Spleen (tissue), 3 donors: ENCODE measurements around the gene PGA4.

ENCODE experiments used
- POLR2A ChIP-seq, 3 donors: fragments of 450-650 bp; IDR thresholded peaks; one replicate each; pipeline ENCODE4 v1.5.1; 2017; ENCODE audit warnings: antibody characterized with exemption in 3 of 3, mild to moderate bottlenecking in 1 of 3
- POLR2AphosphoS5 ChIP-seq, 3 donors: sonication (generic); formaldehyde crosslinking; IDR thresholded peaks; one replicate each; pipeline ENCODE4 v1.5.1; 2017; ENCODE audit warnings: antibody characterized with exemption in 3 of 3

DNA sequence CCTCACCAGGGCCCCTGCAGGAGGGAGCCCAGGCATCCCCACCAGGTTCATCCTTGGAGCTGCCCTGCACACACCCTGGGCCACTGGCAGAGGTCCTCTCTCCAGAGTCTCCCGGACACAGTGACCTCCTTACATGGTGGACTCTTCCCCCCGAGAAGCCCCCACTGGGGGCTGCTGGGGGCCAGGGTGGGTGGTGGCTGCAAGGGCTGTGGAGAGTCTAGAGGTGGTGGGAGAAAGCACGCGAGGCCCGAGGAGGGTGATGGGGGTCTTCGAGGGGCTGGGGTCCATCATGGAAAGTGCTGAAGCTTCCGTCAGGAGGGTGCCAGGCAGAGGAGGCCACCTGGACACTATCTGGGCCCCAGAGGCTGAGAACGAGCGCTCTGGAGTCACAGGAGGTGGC is 36.4 kb downstream of the PGA4 start:
- TF ChIP-seq POLR2AphosphoS5 (IDR thresholded peaks at IDR 0.05) (no peak), POLR2A (IDR thresholded peaks at IDR 0.05) (no peak)
